ENCODE data around the gene SP8.
A peak's percentile ranks its signal among the peaks of the same experiment; 100 is the strongest.
"Not testable (repeated sequence)": the region's sequence is repeated elsewhere in the genome, so short reads cannot be mapped to it uniquely, and the experiment has no call there.

The SP8 gene

GRCh38 chr7:20786779-20787659 lies at the start of gene SP8:
TSS of gene SP8 (minus strand) at chr7:20786886. CDS start at chr7:20786798, 88 bp downstream.
- DNase-seq (ENCODE audit: low spot score): peak; percentile 34
- FAIRE-seq: no peak

DNA sequence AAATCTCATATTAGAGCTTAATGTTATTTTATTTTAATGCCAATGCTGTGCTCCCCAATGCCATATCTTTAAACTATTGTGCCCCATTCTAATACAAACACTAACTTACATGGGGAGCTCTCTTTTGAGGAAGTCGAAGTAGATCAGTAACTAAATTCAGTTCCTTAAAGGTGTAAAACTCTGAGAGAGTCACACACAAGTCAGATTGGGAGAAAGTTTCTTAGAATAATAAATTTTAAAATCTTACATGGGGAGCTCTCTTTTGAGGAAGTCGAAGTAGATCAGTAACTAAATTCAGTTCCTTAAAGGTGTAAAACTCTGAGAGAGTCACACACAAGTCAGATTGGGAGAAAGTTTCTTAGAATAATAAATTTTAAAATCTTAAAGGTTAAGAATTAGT lies 49.7 kb upstream of the SP8 start:
- DNase-seq (ENCODE audit: low spot score): not testable (repeated sequence)
- peak; percentile 11 for FAIRE-seq

- no peak for FAIRE-seq
- no peak for DNase-seq (ENCODE audit: low spot score)
Measured at GRCh38 chr7:20835111-20835750, 48.5 kb upstream of the SP8 start.

DNA sequence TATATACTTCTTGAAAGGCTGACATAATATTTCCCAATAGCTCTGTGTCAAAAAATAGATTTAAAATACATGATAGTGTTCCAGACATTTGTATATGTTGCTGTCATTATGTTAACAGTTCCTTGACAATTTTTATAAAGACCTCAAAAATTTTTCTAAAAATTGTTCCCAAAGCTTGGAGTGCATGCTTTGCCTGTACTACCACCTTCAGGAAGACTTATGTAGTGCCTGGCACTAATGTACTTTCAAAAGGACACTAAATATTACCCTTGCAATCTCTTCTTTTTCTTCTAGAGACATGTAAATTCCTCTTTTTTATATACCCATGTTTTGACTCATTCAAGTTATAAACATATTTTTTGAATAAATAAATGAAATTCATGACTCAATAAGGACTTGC lies 48.0 kb upstream of the SP8 start:
- no peak for DNase-seq (ENCODE audit: low spot score)
- FAIRE-seq: peak; percentile 28

DNA sequence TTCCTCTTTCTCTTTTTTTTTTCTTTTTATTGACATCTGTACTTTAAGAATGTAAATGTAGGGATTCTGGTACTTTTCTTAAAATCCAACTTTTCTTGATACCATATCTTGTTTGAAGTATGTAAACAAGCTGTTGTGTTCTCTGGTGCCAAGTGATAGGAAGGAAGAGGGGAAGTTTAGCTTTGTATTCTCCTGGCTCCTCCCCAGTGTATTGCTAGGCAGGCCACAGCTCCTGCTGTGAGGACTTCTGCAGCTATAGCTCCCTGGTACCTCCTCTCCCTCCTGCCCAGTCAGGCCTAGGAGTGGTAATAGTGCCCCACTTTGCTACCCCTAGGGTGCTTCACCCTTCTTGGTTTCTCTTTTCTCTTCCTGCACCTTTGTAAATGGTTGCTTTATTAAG lies 45.3 kb upstream of the SP8 start:
- FAIRE-seq: no peak

DNA sequence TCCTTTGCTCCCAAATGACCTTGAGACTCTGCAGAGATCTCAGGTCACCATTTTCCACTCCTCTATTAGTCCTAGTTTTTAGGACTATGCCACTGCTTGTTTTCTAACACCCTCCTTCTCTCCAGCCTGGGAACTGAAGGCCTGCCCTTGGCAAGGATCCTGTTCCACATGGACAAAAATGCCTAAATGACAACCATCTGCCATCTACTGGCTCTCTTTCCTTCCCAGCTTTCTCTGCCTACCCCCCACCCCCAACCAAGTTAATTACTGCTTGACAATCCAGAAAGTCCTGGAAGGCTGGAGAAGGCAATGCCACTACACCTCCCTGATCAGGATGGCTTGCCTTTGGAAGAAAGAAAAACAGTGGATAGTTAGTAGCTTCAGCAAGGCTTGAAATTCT lies 44.8 kb upstream of the SP8 start:
- DNase-seq (ENCODE audit: low spot score) (no peak), FAIRE-seq (no peak)

More for the DNA sequence above, 45.3 kb upstream of the SP8 start:
- DNase-seq (ENCODE audit: low spot score): no peak

- FAIRE-seq: no peak
Measured at GRCh38 chr7:20828947-20829346, 42.3 kb upstream of the SP8 start.

GRCh38 chr7:20827172-20827571 lies 40.5 kb upstream of the SP8 start:
- no peak for FAIRE-seq

More at GRCh38 chr7:20828947-20829346, 42.3 kb upstream of the SP8 start:
- no peak for DNase-seq (ENCODE audit: low spot score)

GRCh38 chr7:20826243-20826642 lies 39.6 kb upstream of the SP8 start:
- no peak for FAIRE-seq

More at GRCh38 chr7:20827172-20827571, 40.5 kb upstream of the SP8 start:
- no peak for DNase-seq (ENCODE audit: low spot score)

GRCh38 chr7:20825555-20825954 lies 38.9 kb upstream of the SP8 start:
- DNase-seq (ENCODE audit: low spot score): no peak
- FAIRE-seq: no peak

More at GRCh38 chr7:20826243-20826642, 39.6 kb upstream of the SP8 start:
- no peak for DNase-seq (ENCODE audit: low spot score)

- DNase-seq (ENCODE audit: low spot score); FAIRE-seq: not testable (repeated sequence)
Measured at GRCh38 chr7:20821390-20821789, 34.7 kb upstream of the SP8 start.

DNA sequence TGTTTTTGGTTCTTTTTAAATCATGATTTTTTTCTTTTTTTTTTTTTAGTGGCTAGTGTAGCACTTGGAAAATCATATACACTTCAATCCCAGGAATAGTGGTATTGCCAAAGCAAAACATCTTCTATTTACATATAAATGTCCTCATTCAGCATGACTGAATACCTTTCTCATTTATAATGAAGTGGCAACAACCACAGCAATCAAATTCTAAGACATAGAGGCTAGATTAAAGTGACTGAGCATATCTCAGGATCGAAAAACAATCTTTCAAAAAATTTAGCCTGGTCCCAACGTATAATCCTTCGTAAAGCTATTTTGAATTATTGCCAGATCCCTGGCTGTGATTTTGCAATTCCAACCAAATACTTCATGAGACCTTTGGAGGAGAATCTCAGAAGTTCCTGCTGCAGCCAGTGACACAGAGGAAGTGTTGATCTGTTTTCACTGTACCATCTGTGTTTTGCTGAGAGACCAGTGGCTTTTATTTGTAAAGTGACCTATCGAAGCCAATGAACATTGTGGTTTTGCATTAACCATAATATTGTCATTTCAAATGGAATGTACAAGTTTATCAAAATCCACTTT lies 29.8 kb upstream of the SP8 start:
- DNase-seq (ENCODE audit: low spot score): no peak
- FAIRE-seq: no peak

DNA sequence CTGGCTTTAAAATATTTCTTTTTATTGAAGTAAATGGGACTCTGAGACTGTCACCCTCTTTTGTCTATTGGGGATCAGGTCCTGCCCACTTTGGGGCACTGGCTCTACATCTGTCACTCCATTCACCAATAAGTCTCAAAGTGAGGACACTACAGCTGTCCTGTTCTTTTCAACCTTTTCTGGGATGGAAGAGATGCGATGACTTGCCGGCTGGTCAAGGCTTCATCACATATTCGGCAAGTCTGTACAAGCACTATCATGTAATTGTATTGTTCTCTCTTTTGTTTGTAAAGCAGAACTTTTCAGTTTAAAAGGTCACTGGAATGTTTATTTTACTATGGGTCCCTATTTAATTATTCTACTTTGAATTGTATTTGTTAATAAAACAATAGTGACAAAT lies 17.7 kb upstream of the SP8 start:
- FAIRE-seq (no peak), DNase-seq (ENCODE audit: low spot score) (no peak)

DNA sequence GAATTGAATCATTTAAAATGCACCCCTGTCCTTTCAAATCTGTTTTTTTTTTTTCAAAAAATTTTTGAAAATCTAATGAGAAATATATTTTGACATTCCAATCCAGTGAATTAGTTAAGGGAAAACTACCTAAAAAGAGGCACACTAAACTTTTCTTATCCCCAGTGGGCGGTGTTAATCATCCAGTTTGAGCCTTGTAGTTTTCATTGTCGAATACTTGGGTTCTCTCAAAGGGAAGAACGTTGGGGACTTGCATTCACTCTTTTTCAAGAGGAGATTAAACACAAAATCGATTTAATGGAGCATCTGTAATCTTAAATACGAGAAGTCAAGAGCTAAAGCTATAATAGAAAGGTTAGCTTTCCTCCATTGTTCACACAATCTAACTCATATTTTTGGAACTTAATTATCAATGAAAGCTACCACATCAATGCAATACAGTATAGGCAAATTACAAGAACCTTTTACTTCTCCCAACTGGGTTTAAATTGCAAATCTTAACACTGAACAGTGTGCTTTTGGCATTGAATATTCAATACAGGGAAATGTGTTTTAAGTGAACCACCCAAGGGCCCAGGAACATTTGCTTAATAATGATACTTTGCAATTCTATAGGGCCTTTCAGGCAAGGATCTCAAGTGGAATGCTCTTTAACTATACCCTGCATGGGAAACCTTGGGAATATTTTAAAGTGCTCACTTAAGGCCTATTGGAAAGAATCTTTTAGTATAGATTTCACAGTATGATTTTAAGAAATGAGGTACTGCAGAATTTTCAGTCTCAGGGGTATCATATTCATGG lies 13.1 kb upstream of the SP8 start:
- no peak for FAIRE-seq
- no peak for DNase-seq (ENCODE audit: low spot score)

DNA sequence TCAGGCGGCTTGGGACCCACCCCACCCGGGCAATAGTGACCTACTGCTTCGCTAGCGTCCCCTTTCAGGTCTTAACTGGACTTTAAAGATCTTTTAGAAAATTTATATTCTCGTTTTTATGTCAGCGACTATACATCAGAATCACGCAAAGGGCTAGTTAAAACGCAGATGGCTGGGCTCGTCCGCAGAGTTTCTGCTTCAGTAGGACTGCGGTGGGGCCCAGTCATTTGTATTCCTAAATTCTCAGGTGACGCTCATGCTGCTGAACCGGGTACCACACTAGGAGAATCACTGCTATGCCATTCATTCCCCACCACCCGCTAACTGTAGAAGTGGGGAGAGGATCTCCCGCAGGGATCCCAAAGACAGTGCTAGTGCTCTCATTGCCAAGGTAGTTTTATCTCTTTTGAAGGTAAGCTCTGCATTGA lies 12.0 kb upstream of the SP8 start:
- no peak for DNase-seq (ENCODE audit: low spot score)
- FAIRE-seq: no peak

DNA sequence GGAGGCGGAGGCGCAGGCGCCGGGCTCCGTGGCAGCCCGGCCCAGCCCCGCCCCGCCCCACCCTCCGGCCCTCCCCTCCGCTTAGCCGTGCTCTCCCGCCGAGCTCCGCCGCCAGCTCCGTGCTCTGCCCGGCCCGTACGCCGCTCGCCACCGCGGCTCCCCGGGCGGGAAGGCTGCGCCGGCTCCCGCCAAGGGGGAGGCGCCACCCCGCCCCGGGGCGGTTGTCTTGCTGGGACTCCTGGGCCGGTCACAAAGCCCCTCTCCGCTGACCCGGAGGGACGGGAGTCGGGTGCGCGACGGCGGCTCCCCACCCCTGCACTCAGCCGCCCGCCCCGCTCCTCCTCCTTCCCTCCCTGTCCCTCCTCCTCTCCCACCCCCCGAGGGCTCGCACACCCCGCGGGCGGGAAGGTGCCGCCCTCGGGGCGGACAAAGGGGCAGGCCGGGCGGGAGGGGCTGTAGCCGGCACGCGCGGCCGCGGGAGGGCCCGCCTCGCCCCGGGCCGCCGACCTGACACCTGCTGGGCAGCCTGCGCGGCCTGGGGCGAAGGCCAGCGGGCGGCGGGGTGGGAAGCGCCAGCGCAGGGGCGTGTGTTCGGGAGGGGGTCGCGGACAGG lies 11.5 kb upstream of the SP8 start:
- DNase-seq (ENCODE audit: low spot score) (peak; percentile 57), FAIRE-seq (no peak)

- FAIRE-seq: no peak
- DNase-seq (ENCODE audit: low spot score): peak; percentile 44
Measured at GRCh38 chr7:20797462-20798080, 10.9 kb upstream of the SP8 start.

DNA sequence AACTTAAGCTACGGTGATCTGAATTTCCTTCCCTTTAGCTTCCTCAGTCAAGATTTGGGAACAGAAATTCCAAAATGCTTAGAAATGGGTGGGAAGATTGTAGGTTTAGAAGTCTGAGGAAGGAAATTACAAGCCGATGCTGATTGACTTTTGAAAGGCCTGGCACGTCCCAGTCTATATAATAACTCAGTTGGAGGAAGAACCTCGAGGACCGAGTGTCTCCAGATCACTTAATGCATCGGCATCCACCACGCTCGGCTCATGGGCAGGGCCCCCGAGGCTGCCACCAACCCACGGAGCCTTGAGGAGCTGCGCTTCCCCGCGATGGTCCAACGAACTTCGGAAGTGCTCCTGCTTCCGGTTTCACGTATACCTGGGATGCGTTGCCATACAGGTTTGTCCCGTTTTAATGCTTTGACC lies 10.4 kb upstream of the SP8 start:
- DNase-seq (ENCODE audit: low spot score) (no peak), FAIRE-seq (no peak)

DNA sequence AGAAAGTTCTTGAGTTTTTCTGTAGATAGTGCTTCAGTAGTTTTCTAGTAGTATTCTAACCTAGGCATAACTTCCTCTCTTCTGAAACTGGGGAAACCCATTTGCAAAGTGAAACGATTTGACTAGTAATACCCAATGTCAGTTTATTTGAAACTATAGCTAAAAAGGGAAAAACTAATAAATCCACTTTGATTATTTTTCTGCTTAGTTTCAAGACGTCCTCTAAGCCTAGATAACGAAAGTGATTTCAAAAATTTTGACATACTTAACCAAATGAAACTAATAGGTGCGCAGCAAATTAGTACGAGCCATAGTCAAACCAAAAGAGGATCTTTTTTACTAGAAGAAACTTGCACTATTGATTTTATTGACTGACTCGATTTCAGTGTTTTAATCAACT lies 9.8 kb upstream of the SP8 start:
- DNase-seq (ENCODE audit: low spot score): no peak
- FAIRE-seq: no peak

GRCh38 chr7:20795881-20796280 lies 9.2 kb upstream of the SP8 start:
- DNase-seq (ENCODE audit: low spot score) (no peak), FAIRE-seq (no peak)

Measured in RCC 7860 (cell line).